Retina (tissue), 1 donor: ENCODE results near the gene CCT6B.

Experiments used
- DNase-seq: peaks from one replicate; pipeline ENCODE4 v3.0.0-alpha.2; 2016

CCT6B gene

GRCh38 chr17:34883106-34884000, 77.9 kb downstream of the CCT6B start:
- DNase-seq, result no peak

- no peak for DNase-seq
Observed at GRCh38 chr17:34879146-34879545, 82.1 kb downstream of the CCT6B start.
